AG09319 (cell line): Measurements from ENCODE around the gene ERVFRD-1.

ENCODE experiments used
- DNase-seq: peaks from one replicate; pipeline ENCODE4 v3.0.0-alpha.2; 2010; ENCODE audit warnings: low read depth; ENCODE audit errors: extremely low read depth
- CTCF ChIP-seq: IDR thresholded peaks from 2 replicates; pipeline ENCODE4 v1.5.1; 2011; ENCODE audit warnings: low read depth, mild to moderate bottlenecking, inconsistent platforms, low read length, moderate library complexity

ERVFRD-1 gene

GRCh38 chr6:11113038-11113437, 1.5 kb upstream of the ERVFRD-1 start:
- DNase-seq: no peak
- TF ChIP-seq CTCF: no peak

- DNase-seq: no peak
- TF ChIP-seq CTCF: no peak
Measured at GRCh38 chr6:11111769-11112437, 378 bp upstream of the ERVFRD-1 start.

GRCh38 chr6:11108726-11109125, 2.8 kb downstream of the ERVFRD-1 start:
- TF ChIP-seq CTCF: no peak
- DNase-seq: no peak

GRCh38 chr6:11103065-11103464, 8.5 kb downstream of the ERVFRD-1 start:
- no peak for DNase-seq
- TF ChIP-seq CTCF: no peak

- DNase-seq: no peak
- no peak for TF ChIP-seq CTCF
Measured at GRCh38 chr6:11101417-11101816, 10.1 kb downstream of the ERVFRD-1 start.

- no peak for DNase-seq
- TF ChIP-seq CTCF: no peak
Measured at GRCh38 chr6:11098004-11098403, 13.5 kb downstream of the ERVFRD-1 start.

GRCh38 chr6:11097476-11097875, 14.0 kb downstream of the ERVFRD-1 start:
- no peak for TF ChIP-seq CTCF
- DNase-seq: no peak
